H9 (cell line): ENCODE data around the gene PNKP. TPM values are rescaled to one million over a fixed set of nuclear protein-coding genes. Genes with fewer than 3 reads are reported as not detected.
A peak's percentile ranks its signal among the peaks of the same experiment; 100 is the strongest.

ENCODE experiments used
- DNase-seq: peaks from one replicate; pipeline ENCODE4 v3.0.0-alpha.2; 2017
- H2AFZ ChIP-seq: one replicate; pipeline ENCODE4 v1.6.1; 2013; ENCODE audit warnings: mild to moderate bottlenecking, low read length, control low read depth, moderate library complexity
- H2AK5ac ChIP-seq: 2 replicates; pipeline ENCODE4 v1.6.1; 2013; ENCODE audit warnings: low read length, control low read depth, mixed read lengths; ENCODE audit not compliant: insufficient read length
- H2BK120ac ChIP-seq: one replicate; pipeline ENCODE4 v1.6.1; 2013; ENCODE audit warnings: low read depth, mild to moderate bottlenecking, low read length, control low read depth, inconsistent platforms; ENCODE audit not compliant: poor library complexity, severe bottlenecking
- H2BK12ac ChIP-seq: 2 replicates; pipeline ENCODE4 v1.6.1; 2013; ENCODE audit warnings: low read length, control low read depth, mixed read lengths, low read depth; ENCODE audit not compliant: insufficient read length
- H2BK15ac ChIP-seq: 2 replicates; pipeline ENCODE4 v1.6.1; 2013; ENCODE audit warnings: low read depth, low read length, control low read depth
- H2BK20ac ChIP-seq: one replicate; pipeline ENCODE4 v1.6.1; 2013; ENCODE audit warnings: low read depth, mild to moderate bottlenecking, low read length, control low read depth, inconsistent platforms; ENCODE audit not compliant: poor library complexity, severe bottlenecking
- H2BK5ac ChIP-seq: 2 replicates; pipeline ENCODE4 v1.6.1; 2013; ENCODE audit warnings: low read length, control low read depth, mixed read lengths; ENCODE audit not compliant: insufficient read length
- H3K14ac ChIP-seq: 2 replicates; pipeline ENCODE4 v1.6.1; 2013; ENCODE audit warnings: low read length, control low read depth; ENCODE audit not compliant: insufficient read depth
- H3K18ac ChIP-seq: 2 replicates; pipeline ENCODE4 v1.6.1; 2013; ENCODE audit warnings: low read depth, mild to moderate bottlenecking, mixed read lengths, low read length, control low read depth; ENCODE audit not compliant: insufficient read length
- H3K23ac ChIP-seq: 2 replicates; pipeline ENCODE4 v1.6.1; 2013; ENCODE audit warnings: low read length, control low read depth, mixed read lengths, low read depth; ENCODE audit not compliant: insufficient read length
- H3K23me2 ChIP-seq: 2 replicates; pipeline ENCODE4 v1.6.1; 2013; ENCODE audit warnings: low read depth, mild to moderate bottlenecking, mixed read lengths, low read length, control low read depth; ENCODE audit not compliant: insufficient read length, poor library complexity, severe bottlenecking
- H3K27ac ChIP-seq: 2 replicates; pipeline ENCODE4 v1.5.1; 2013; ENCODE audit warnings: low read length, control low read depth, mixed read lengths, low read depth; ENCODE audit not compliant: insufficient read length
- H3K27me3 ChIP-seq: 2 replicates; pipeline ENCODE4 v1.6.1; 2013; ENCODE audit warnings: low read length, control low read depth, inconsistent platforms; ENCODE audit not compliant: insufficient read depth
- H3K4ac ChIP-seq: 2 replicates; pipeline ENCODE4 v1.6.1; 2013; ENCODE audit warnings: low read depth, mild to moderate bottlenecking, control low read depth, inconsistent platforms, low read length, moderate library complexity
- H3K4me1 ChIP-seq: 2 replicates; pipeline ENCODE4 v1.6.1; 2013; ENCODE audit warnings: low read length, control low read depth, inconsistent platforms; ENCODE audit not compliant: insufficient read depth
- H3K4me2 ChIP-seq: 2 replicates; pipeline ENCODE4 v1.6.1; 2013; ENCODE audit warnings: low read length, control low read depth, mixed read lengths; ENCODE audit not compliant: insufficient read length, insufficient read depth
- H3K56ac ChIP-seq: 2 replicates; pipeline ENCODE4 v1.6.1; 2013; ENCODE audit warnings: low read depth, mild to moderate bottlenecking, mixed read lengths, low read length, control low read depth; ENCODE audit not compliant: insufficient read length
- H3K79me1 ChIP-seq: 2 replicates; pipeline ENCODE4 v1.6.1; 2013; ENCODE audit warnings: low read depth, mild to moderate bottlenecking, moderate library complexity, low read length, control low read depth, inconsistent platforms; ENCODE audit not compliant: insufficient read depth, poor library complexity, severe bottlenecking
- H3K79me2 ChIP-seq: 2 replicates; pipeline ENCODE4 v1.6.1; 2013; ENCODE audit warnings: low read length, control low read depth, inconsistent platforms; ENCODE audit not compliant: insufficient read depth
- H3K9ac ChIP-seq: 2 replicates; pipeline ENCODE4 v1.6.1; 2013; ENCODE audit warnings: low read length, control low read depth, mixed read lengths; ENCODE audit not compliant: insufficient read length; ENCODE audit errors: extremely low read depth
- H3K9me3 ChIP-seq: one replicate; pipeline ENCODE4 v1.6.1; 2013; ENCODE audit warnings: low read depth, low read length, inconsistent platforms; ENCODE audit not compliant: control insufficient read depth
- H3T11ph ChIP-seq: one replicate; pipeline ENCODE4 v1.6.1; 2013; ENCODE audit warnings: mild to moderate bottlenecking, low read length, control low read depth, inconsistent platforms
- H4K20me1 ChIP-seq: one replicate; pipeline ENCODE4 v1.6.1; 2013; ENCODE audit not compliant: control insufficient read depth, insufficient read length, insufficient read depth
- H4K5ac ChIP-seq: 2 replicates; pipeline ENCODE4 v1.6.1; 2013; ENCODE audit warnings: low read depth, mild to moderate bottlenecking, mixed read lengths, low read length, control low read depth; ENCODE audit not compliant: insufficient read length
- H4K8ac ChIP-seq: replicated peaks from 2 replicates; pipeline ENCODE4 v1.6.1; 2013; ENCODE audit warnings: low read length, control low read depth, mixed read lengths, low read depth; ENCODE audit not compliant: insufficient read length
- H4K91ac ChIP-seq: 2 replicates; pipeline ENCODE4 v1.6.1; 2013; ENCODE audit warnings: low read depth, mild to moderate bottlenecking, moderate library complexity, mixed read lengths, low read length, control low read depth; ENCODE audit not compliant: insufficient read length
- H3K27ac Mint-ChIP-seq, 3 experiments: 2 replicates in 2 of 3; 3 replicates in 1 of 3; pipeline ENCODE4 v1.8.0; 2020 to 2021; ENCODE audit warnings: mixed read lengths in 3 of 3, mild to moderate bottlenecking in 1 of 3, moderate library complexity in 1 of 3
- H3K27me3 Mint-ChIP-seq: 2 replicates; pipeline ENCODE4 v1.8.0; 2021; ENCODE audit warnings: low read depth, mild to moderate bottlenecking, moderate library complexity, mixed read lengths
- H3K36me3 Mint-ChIP-seq, 3 experiments: 2 replicates in 2 of 3; 3 replicates in 1 of 3; pipeline ENCODE4 v1.8.0; 2020 to 2021; ENCODE audit warnings: low read depth in 3 of 3, mixed read lengths in 3 of 3; ENCODE audit not compliant: insufficient read depth in 1 of 3
- H3K4me1 Mint-ChIP-seq, 2 experiments: 2 replicates each; pipeline ENCODE4 v1.8.0; 2020; ENCODE audit warnings: mixed read lengths in 2 of 2
- H3K4me3 Mint-ChIP-seq, 2 experiments: 2 replicates in 1 of 2; 3 replicates in 1 of 2; pipeline ENCODE4 v1.8.0; 2020 to 2021; ENCODE audit warnings: mild to moderate bottlenecking in 2 of 2, mixed read lengths in 2 of 2, moderate library complexity in 1 of 2
- H3K9me3 Mint-ChIP-seq, 2 experiments: 2 replicates in 1 of 2; 3 replicates in 1 of 2; pipeline ENCODE4 v1.8.0; 2020; ENCODE audit warnings: mild to moderate bottlenecking in 2 of 2, mixed read lengths in 2 of 2, moderate library complexity in 1 of 2
- CTCF ChIP-seq: fragments of 200-600 bp; sonication (generic); conservative IDR thresholded peaks from 3 replicates; pipeline ENCODE4 v1.8.0; 2021; ENCODE audit warnings: antibody characterized with exemption, mild to moderate bottlenecking
- WGBS: extraction: QIAGEN DNeasy Blood & Tissue Kit; methylation state at CpG from one replicate; pipeline ENCODE4 v1.1.7; 2013; ENCODE audit warnings: missing lambda C conversion rate, low lambda C conversion rate, mixed read lengths; ENCODE audit not compliant: insufficient read length; ENCODE audit errors: extremely low coverage; 5-methylcytosine and 5-hydroxymethylcytosine counted together
- total RNA-seq: library from RNA; stranded (reverse); gene quantifications from 2 replicates; pipeline ENCODE4 v1.2.1, GENCODE V29; 2021

The PNKP gene
- total RNA-seq, 1 experiment from 2014 or later = 157 TPM

GRCh38 chr19:49877879-49878743 is 10.7 kb upstream of the PNKP start:
- H3K4me3 Mint-ChIP-seq = no peak overlapping the region
- Histone ChIP-seq H3K23ac (no peak overlapping the region), H3K4ac (no peak overlapping the region), H4K91ac (no peak overlapping the region), H3K9ac (peak overlapping the region; percentile 88), H3K4me1 (no peaks in the 10 kb centered on the region), H2BK5ac (peak overlapping the region; percentile 85), H3K56ac (peak overlapping the region; percentile 30), H2BK12ac (no peak overlapping the region), H4K20me1 (no peaks in the 10 kb centered on the region), H3K27me3 (no peaks in the 10 kb centered on the region), H3T11ph (no peak overlapping the region), H3K4me2 (peak overlapping the region; percentile 78), H2BK20ac (no peak overlapping the region), H2BK15ac (no peak overlapping the region), H3K14ac (peak overlapping the region; percentile 89), H3K79me1 (no peaks in the 10 kb centered on the region), H3K79me2 (no peaks in the 10 kb centered on the region; the same call in 1 of the 2 replicates), H3K23me2 (peaks cover 11% of the 10 kb centered on the region), H3K9me3 (no peaks in the 10 kb centered on the region), H2BK120ac (no peak overlapping the region), H3K27ac (peak overlapping the region; percentile 65), H3K18ac (peak overlapping the region; percentile 92), H4K8ac (no peak overlapping the region), H2AFZ (no peak overlapping the region), H4K5ac (no peak overlapping the region), H2AK5ac (no peak overlapping the region)
- peaks cover 36 to 44% (median 43%) of the 10 kb centered on the region in 3 experiments for H3K36me3 Mint-ChIP-seq
- peaks cover 18 to 28% of the 10 kb centered on the region in 2 experiments for H3K4me1 Mint-ChIP-seq
- no peaks in the 10 kb centered on the region for H3K27me3 Mint-ChIP-seq
- H3K27ac Mint-ChIP-seq = peak overlapping the region in 1 of 3 experiments; percentile 99; a peak in 5 of 7 replicates
- peak; percentile 99 for DNase-seq
- H3K9me3 Mint-ChIP-seq = no peaks in the 10 kb centered on the region
- no peak for TF ChIP-seq CTCF
- no CpG with 5 or more reads among the region's 41 CpGs for WGBS
